Activated CD4-positive, alpha-beta T cell treated with anti-CD3 and anti-CD28 coated beads for 24 hours (primary cell): ENCODE data around the gene PDZK1IP1.
"Not testable (repeated sequence)": the region's sequence is repeated elsewhere in the genome, so short reads cannot be mapped to it uniquely, and the experiment has no call there.

Experiments
- DNase-seq, 2 donors: peaks; one replicate each; pipeline ENCODE4 v3.0.0-alpha.2; 2020; ENCODE audit warnings: low read depth in 2 of 2

Gene PDZK1IP1

DNA sequence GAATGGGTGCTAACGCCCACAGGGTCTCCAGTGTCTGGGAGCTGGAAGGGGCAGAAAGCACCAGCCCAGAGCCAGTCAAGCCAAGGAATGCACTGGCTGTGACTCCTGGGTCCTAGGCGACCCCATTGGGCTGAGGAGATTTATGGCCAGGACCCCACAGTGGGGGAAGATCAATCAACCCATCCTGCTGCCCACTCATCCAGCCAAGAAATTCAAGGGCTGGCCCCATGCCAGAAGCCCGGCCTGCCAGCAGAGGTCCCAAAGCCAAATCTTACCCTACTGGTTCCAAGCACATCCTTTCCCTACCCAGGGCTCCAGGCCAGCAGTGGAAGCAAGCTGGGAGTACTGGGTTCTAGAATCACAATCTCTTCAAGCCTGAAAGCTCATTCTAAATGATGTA, 6.8 kb upstream of the PDZK1IP1 start:
- no peak for DNase-seq

DNA sequence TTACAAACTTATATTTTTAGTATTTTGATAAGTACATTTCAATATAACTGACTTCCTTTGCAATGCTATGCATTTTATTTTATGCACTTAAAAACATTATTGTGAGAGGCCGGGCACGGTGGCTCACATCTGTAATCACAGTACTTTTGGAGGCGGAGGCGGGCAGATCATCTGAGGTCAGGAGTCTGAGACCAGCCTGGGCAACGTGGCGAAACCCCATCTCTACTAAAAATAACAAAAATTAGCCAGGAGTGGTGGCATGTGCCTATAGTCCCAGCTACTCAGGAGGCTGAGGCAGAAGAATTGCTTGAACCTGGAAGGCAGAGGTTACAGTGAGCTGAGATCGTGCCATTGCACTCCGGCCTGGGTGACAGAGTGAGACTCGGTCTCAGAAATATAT, 6.1 kb upstream of the PDZK1IP1 start:
- DNase-seq, result not testable (repeated sequence)

DNA sequence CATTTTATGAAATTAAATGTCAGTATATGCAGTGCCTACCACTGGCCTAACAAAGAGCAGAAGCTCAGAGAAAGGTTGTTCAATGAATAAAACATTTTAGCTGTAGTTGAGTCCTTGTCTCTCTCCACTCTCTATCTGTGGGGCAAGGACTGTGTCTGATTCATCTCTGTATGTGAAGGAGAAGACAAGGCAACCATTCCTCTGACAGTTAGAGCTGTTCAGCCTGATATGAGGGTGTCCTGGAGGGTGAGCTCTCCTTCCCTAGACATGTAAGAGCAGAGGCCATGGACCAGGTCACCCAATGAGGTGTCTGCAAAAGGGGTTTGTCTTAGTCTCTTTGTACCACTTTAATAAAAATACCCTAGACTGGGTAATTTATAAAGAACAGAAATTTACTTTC, 4.5 kb upstream of the PDZK1IP1 start:
- no peak for DNase-seq

DNA sequence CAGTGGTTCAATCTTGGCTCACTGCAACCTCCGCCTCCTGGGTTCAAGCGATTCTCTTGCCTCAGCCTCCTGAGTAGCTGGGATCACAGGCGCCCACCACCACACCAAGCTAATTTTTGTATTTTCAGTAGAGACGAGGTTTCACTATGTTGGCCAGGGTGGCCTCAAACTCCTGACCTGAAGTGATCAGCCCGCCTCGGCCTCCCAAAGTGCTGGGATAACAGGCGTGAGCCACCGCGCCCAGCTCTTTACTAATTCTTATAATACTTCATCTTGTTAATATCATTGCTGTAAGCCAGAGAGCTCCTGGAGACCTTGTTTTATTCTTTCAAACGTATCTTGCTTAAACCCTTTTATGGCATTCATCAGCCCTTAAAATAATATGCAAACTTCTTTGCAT, 3.7 kb upstream of the PDZK1IP1 start:
- DNase-seq, result not testable (repeated sequence)

DNA sequence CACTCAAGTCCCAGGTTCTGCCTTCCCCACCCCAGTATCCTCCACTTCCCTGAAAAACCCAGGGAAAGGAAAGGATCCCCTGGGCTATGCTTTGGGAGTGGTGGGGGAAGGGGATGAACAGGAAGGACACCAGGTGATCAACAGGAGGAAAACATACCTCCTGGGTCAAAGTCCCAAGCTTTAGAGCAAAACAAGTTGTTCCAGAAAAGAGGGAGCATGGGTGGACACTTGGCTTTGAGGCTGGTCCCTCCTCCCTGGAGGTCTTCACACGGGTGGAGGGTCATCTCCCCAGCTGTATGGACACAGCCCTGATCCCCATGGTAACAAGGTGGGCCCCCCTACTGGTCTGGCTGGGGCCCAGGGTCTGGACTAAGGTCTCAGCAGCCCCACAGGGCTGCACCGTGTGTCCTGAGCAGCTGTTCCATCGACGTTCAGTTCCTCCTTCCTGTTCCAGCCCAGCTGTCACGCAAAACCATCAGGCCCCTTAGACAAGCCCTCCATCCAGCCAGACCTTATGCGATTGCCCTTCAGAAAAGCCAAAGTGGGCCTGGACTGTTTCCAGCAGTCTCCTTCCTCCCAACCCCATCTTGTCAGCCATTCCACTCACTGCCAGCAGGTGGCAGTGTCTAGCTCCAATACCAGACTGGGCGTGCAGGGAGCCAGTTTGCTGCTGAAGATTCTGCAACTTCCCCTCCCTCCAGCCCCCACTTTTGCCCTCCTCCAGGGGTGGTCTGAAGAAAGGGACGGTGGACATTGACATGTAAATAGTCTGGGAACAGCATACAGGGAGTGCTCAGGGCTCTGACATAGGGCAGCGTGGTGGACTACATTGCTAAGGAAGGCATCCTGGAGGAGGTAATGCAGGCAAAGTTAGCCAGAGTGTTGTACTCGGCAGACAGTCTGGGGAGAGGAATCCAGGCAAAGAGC, 2.9 kb upstream of the PDZK1IP1 start:
- DNase-seq, result peak; percentile 43 to 57

DNA sequence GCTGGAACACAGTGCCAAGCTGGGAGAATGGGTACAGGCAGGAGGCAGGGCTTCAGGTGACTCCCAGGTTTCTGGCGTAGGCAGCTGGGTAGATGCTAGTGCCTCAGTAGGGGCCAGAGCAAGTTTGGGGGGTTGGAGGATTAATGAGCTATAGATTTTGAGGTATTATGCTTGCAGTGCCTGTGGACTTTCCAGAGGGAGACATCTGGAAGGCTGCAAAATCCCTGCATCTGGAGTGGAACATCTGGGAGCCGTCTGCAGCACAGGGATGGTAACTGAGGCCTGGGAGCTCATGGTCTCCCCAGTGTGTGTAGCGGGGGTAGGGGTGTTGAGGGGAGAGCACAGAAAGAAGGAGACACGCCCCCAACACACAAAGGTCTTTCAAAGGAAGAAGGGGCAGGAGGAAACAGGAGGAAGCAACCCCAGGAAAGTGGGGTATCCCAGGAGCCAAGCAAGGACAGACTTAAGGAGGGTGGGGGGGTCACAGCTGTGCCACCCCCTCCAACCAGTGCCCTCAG, 2.2 kb upstream of the PDZK1IP1 start:
- DNase-seq, result no peak

DNA sequence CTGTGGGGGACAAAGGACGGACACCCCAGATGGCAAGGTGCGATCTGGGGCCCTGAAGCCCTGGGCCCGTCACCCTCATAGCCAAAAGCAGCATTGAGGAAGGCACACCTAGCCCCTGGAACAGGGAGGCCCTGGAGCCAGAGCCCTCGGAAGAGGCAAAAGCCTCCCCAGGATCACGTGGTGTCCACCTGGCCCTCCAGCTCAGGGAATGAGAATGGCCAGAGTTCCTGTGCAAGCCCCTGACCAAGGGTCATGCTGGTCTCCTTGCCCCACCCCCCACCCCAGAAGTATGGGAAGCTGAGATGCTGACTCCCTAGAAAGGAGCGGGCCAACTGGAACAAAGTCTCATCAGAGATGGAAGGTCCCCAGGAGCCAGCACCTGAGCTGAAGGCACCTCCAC, 1.0 kb upstream of the PDZK1IP1 start:
- DNase-seq, result no peak

DNA sequence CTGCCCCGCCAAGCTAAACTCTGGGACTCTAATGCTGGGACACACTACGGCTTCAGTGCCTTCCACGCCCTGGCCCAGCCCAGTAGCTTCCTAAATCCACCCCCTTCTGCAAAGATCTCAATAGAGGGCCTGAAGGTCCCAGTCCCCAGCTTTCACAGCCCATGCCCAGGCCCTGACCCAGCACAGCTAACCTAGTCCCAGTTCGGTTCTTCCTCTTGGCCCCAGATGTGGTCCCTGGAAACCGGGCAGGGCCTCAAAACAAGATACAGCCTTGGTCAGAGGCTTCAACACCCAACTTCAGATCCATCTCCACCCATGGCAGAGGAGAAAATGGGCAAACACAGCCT, 646 bp upstream of the PDZK1IP1 start:
- DNase-seq, result no peak

DNA sequence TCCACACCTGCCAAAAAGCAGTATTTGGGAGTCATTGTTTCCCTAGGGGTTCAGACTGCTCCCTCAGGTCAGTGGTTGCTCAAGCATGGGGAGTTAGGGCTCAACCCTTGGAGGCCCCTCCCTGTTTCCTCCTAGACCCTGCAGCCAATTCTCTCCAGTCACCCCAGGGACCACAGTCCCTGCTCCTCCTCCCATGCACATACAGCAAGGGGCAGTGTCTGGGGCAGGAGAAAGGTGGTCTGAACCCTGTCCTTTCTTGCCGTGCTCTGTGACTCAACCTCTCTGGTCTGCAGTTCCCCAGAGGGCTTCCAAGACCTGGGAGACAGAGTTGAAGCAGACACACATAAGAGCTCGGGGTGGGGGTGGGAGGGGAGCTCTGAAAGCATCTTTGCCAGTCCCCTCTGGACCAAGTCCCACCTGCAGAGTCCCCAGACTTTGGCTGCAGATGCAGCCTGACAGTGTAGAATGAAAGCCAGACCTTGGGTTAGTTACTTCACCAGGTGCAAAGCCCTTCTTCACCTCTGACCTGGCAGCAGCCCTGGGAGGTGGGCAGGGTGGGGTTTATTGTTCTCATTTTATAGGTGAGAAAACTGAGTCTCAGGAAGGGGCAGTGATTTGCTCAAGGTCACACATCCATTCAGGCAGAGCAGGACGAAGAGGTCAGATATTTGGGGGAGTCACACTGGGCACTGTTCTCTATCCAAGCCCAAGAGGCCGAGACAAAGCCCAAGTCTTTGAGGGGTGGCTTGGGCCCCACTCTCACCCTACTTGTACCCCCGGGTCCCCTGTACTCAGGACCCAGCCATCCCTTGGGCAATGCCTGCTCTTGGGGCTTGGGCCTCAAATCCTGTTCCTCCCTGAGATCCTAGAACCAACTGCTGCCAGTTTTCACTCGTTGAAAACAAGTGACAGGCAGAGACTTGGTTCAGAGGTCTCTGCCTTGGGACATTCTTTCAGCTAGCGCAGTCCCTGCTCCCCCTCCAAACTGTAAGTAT, 748 bp downstream of the PDZK1IP1 start:
- DNase-seq, result no peak

DNA sequence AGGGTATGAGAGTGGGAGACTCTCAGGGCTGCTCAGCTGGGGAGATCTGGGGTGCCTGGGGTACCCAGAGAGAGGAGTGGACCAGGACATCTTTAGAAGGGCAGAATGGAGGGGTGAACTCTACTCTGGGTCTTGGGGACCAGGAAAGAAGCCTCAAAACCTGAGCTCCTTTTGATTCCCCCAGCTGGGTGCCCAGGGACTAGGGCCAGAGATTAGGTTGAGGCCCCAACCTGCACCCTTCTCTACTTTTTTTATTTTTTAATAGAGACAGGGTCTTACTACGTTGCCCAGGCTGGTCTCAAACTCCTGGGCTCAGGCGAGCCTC, 1.9 kb downstream of the PDZK1IP1 start:
- DNase-seq, result no peak

DNA sequence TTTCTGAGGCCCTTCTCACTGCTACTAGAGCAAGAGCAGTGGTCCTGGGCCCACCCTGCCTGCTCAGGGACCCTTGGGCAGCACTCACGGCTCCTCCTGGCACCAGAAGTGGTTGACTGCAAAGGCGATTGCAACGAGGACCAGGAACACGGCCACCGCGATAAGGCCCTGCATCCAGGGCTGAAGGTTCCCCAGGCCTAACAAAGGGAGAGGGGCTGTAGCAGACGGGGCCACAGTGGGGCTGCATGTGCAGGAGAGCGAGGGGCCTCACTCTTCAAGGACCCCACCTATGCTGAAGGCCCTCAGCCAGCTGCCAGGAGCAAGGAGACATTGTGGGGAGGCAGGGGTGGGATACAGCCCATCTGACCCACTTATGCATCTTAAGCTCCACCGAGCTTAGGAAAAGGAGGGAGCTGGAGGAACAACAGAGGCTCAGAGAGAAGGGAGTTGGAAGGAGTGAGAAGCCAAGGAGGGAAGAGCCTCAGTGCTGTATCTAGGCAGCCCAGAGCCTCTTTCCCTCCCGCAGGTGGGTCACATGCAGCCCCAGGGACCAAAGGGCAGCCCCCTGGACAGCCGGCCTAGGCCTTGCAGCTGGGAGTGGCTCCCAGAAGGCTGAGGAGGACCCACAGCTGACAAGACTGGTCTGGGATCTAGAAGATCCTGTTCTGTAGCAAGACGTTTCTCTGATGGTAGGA, 2.5 kb downstream of the PDZK1IP1 start:
- DNase-seq, result no peak

DNA sequence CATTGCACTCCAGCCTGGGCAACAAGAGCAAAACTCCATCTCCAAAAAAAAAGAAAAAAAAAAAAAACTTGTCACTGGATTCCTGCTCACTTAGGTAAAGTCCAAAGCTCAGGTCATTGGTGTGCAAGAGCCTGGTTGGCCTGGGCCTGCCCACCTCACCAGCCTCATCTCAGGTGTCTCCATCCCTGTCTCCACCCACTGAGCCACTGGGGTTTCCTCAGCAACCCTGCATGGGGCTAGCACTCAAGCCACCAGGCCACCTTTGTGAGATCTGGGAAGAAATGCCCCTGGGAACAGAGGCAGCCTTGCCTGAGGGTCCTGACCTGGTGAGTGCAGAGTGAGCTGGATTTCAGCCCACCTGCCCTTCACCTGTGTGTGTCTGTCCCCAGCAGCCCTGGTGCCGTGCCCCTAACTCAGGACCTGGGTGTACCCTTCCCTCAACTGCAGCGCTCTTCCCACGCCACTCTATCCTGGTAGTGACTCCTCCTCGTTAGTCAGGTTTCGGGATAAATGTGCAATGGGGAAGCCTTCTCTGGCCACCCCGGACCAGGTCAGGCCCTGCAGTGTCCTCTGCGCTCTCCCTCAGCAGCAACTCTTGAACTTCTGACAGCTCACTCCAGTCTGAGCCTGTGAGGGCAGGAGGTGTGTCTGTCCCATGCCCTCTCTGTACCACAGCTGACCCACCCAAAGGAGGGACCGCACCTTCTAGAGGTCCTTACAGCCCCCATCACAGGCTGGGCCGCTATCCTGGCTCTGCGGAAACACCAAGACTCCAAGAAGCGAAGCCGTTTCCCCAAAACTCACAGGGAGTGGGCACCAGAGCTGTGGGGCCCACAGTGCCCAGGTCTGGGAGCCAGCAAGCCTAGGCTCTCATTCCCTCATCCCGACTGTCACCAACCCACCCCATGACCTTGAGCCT, 3.3 kb downstream of the PDZK1IP1 start:
- DNase-seq, result no peak

DNA sequence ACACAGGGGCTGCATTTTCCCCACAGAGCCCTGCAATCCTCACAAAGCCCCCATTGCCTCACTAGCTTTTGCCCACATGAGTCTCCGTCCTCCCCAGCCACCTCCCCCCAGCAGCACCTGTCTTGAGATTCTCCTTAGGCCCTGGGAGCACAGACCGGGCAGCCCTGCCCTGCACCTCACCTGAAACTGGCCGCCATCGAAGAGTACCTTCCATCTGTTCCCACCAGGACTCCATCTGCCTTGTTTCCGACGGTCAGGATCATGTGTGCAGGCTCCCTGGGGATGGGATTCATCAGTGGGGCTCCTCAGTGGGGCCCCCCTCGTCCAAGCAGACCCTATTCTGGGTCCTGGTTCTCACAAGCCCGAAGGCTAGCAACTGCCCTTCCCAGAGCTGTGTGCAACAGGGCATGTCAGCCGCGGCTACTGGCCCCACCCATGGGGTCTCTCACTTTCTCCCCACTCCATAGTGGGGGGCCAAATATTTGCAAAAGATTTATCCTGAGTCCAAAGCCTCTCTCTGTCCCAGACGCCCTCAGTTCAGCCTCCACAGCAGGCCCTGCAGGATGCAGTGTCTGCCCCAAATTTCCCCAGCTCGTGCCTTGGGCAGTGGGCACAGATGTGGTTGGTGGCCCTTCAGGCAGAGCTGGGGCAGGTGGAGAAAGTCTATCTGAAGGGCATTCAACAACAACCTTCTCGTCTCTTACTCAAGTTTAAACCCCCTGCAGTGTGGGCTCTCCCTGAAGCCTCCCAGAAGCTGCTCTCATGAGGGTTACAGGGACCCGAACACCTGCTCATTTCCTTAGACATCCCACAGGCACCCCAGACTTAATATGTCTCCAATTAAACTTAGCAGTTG, 4.8 kb downstream of the PDZK1IP1 start:
- no peak for DNase-seq

DNA sequence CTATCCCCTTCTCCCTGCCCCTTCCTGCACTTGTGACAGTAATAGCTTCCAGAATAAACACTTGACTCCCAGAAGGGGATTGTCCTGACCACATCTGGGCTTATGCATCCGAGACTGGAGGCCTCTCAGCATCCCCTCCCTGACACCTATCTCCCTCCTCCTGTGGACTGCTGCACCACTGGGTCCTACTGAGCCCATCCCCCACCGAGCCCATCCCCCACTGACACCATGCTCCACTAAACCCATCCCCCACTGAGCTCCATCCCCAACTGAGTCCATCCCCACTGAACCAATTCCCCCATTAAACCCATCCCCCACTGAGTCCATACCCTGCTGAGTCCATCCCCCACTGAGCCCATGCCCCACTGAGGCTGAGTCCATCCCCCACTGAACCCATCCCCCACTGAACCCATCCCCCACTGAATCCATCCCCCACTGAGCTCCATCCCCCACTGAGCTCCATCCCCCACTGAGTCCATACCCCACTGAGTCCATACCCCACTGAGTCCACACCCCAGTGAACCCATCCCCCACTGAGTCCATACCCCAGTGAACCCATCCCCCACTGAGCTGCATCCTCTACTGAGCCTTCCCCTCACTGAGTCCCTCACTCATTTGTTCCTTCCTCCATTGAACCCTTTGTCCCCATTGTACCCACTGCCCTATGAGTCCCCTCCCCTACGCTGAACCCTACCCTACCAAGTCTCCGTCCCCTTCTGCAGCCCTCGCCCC, 5.6 kb downstream of the PDZK1IP1 start:
- DNase-seq, result no peak

DNA sequence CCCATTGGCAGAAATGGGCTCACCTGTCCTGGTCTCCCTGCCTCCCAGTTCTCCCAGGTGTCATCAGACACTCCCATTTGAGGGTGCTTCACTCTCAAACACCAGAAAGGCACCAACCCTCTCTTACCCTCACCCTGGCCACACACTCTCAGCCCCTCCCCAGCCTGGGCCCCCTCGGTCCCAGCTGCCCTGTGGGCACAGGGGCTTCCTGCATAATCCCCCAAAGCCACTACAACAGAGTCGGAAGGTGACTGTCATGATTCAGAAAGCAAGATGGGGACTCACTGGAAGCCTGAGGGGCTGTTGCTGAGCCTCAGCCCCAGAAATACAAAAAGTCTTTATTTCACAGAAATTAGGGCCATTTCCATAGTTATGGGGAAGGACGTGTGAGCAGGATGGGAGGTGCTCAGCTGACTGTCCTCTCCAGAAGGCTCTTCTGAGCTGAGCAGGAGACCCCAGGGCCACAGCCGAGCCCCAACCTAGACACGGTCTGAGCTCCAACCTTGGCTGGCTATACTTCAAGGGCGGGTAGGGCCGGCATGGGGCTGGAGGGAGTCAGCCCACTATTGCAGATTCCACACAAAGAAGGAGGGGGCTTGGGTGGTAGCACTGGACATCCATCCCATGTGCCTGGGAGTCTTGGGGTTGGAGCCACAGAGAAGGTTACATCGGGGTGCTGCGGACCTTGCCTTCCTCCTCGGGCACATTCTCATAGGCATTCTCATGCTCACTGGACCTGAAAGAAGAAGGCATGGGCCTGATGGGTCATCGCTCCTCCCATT, 6.3 kb downstream of the PDZK1IP1 start:
- DNase-seq, result no peak

DNA sequence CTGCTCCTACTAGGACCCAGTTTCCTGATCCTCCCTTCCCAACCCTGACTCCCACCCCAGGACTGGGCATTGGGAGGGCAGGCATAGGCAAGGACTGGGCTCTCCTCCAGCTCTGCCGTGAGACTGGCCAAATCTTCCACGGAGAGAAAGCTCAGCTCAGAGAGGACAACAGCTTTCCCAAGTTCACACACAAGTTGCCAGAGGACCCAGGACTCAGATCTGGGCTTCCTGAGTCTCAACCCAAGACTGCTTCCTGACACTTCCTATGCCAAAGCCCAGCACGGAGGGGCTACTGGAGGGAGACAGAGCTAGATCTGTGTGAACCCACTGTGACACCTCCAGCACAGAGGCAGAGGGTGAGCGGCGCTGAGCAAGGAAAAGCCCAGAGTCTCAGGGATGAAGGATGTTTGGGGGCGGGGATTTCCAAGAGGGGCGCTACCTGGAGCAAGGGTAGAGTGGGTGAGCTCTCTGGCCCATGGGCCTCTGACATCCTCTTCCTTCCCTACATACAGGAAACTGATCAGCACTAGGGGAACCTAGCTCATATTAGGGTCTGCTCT, 7.1 kb downstream of the PDZK1IP1 start:
- no peak for DNase-seq

DNA sequence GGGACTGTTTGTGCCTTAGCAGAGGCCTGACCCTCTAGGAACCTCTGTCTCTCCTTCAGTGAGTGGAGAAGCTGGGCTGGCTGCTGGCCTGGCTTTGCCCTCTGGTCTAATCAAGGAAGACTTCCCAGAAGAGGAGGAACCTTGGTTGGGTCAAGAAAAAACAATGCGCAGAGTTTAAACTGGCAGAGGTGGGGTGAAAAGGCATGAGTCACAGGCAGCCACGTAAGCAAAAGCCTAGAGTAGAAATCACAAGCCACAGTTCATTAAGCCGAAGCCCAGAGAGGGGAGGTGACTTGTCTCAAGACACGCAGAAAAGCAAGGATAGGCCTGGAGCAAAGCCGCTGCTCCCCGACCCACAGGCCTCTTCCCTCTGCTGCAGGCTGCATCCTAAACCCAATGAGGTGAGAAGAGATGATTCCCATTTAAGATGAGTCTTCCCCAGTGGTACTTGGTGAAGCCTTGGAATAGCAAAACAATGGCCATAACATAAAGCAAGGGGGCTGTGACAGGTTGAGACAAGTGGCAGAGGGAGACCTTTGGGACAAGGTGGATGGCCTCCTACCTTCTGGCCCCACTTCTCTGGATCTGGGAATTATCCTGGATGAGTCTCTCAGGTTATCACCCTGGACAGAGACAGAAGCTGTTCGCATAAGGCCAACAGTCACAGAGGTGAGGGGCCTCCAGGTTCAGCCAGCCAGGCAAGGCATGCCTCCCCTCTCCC, 7.7 kb downstream of the PDZK1IP1 start:
- no peak for DNase-seq
